ENCODE data around the gene PTPRT.

PTPRT gene

DNA sequence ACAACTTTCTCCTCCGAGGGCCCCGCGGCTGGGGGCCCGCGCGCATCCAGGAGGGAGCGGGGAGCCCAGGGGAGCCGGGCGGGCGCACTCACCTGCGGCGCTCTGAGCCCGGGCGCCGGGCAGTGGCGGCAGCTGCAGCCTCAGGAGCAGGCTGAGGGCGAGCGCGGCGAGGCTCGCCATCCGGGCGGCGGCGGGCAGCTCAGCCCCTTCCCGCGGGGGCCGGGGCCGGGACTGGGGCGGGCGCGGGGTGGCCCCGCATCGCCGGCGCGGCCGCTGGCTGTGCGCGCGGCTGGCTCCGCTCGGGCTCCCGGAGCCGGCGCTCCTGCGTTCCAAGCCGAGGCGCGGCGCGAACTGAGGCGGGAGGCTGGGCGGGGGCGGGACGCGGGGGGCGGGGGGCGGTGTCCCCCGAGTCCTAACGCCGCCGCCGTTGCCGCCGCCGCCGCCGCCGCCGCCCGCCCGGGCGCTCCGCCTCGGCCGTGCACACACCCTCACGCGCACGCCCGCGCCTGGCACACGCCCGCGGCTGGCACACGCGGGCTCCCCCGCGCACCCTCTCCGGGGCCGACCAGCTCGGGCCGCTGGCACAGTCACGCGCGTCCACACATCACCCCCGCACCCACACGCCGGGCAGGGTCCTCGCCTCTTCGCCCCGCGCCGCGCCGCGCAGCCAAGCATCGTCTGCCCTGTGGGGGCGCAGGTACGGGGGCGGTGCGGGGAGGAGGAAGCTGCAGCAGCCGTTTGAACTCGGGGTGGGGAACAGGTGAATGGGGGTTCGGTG lies at the start of gene PTPRT:
Gene PTPRT (minus strand): TSS at position 353 of the 778 bp plus-strand sequence. CDS start 173 bp downstream, at position 180.
- no peak for FAIRE-seq

DNA sequence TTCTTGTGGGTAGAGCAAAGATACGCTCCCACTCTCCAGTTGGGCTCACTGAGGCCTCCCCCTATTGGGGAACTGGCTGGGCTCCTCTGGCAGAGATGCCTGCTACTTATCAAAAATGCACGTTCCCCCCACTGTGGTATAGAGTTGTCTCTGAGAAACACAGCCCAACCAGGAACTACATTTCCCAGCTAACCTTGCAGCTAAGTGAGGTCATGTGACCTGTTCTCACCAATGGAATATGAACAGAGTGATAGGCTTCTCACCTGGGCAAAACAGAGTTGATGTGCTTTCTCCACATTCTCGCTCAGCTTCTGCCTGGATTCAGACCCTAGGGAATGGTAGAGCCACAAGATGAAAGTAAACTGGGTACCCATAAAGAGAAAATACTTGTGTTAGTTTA lies 49.1 kb upstream of the PTPRT start:
- no peak for FAIRE-seq

DNA sequence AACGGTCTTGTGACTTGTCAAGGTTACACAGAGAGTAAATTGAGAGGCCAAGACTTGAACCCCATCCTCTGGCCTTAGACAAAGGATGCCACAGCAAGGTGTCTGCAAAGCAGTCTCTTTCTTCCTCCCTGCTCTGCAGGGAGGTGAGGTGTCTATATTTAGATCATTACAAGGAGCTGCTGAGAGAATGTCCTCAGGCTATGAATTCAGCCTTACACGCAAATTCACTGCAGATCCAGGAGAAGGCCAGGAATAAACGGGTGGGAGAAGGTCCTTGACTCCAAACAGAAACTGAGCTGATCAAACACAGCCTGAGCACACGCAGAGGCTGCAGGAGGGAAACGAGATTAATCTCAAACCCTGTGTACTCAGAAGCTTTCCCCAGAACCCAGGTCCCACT lies 48.6 kb upstream of the PTPRT start:
- FAIRE-seq, result no peak

DNA sequence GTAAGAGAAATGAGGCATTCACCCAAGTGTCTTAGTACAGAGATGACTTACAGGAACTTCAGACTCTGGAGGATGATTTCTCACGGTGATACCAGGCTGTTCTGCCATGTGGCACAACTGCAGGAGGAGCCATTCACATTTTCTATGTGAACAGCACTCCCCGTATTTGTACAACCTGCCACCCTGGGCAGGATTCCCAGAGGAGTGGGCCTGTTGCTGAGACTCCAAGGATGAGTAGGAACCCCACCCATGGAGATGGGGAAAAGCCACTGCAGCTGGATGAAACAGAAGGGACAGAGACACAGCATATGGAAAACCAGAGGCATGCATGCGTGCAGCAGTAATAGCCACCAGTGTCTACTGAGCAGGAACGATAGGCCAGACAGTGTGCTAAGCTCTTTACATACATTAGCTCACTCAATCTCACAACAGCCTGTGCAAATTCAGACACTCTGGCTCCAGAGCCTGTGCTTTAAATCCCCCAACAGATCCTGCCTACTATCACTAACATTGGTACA lies 48.0 kb upstream of the PTPRT start:
- no peak for FAIRE-seq

DNA sequence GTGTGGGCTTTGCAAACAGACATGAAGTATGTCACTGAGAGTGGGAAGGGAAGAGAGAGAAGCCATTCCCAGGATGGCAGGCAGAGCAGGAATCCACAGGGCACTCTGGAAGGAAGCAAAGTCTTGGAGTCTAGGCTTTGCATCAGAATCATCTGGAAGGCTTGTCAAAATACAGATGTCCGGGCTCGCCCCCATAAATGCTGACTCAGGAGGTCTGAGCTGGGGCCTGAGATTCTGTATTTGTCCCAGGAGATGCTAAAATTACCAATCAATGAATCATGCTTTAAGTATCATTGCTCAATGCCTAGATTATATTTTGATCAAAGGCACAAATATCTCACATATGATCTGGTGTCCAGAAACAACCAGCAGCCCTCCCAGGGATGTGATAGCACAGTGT lies 46.3 kb upstream of the PTPRT start:
- no peak for FAIRE-seq

DNA sequence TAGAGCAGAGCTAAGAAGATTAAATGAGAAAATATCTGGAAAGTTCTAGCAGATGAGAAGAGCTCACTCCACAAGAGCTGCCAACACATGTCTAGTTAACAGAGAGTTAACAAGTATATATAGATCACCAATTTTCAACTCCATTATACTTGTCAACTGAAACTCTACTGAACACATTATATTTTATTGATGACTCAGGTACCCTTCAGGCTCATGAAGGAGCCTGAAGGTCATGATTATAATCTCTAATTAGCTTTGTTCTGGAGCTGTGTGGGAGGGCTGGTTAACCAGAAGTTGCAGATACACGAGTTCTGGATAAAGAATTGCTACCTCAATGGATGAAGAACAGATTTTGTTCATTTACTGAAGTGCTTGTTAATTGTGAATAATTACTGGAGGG lies 42.1 kb upstream of the PTPRT start:
- FAIRE-seq, result no peak

DNA sequence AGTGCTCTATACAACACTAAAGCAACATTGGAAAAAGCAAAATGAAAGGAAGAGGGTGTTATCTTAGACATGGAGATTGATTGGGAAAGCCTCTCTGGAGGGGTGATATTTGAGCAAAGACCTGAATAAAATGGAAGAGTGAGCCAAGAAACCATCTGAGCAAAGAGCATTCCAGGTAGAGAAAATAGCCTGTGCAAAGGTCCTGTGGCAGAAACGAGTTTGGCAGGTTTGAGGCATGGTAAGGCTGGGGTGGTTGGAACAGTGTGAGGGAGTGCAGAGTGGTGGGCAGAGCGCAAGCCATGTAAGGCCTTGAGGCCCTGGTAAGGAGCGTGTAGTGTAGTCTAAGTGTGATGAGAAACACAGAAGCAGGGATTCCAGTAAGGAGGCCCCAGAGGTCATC lies 40.0 kb upstream of the PTPRT start:
- FAIRE-seq, result no peak

DNA sequence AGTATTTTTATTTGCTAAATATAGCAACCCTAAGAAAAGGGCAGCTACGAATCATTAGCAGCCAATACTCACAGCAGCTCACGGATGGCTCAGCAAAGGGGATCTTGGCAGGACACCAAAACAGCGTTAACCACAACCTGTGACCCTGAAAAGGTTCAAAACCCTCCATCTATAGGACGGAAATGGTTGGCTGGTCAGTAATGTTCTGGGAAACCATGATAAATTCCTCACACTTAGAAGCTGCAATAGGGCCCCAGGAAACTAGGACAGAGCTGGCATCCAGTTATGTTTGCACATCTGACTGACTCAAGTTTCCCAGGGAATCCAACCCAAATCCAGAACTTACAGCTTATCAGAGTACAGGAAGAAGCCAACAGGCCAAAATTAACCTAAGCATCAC lies 30.9 kb upstream of the PTPRT start:
- no peak for FAIRE-seq

DNA sequence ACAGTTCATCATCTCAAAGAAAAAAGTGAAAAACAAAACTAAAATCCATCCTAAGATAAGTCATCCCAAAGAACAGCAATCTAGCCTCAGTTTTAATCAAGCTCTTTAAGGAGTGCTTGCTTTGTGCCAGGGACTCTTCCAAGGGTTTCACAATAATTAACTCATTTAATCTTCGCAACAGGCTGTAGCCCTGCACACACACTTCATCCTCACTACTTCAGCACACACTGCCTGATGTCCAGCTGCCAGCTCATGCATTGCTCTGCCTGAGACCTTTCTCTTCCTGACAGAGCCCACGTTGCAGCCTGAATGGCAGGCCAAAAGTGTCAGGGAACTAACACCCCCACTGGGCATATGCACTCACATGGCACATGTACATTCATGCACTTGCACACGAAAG lies 21.2 kb upstream of the PTPRT start:
- FAIRE-seq, result no peak

DNA sequence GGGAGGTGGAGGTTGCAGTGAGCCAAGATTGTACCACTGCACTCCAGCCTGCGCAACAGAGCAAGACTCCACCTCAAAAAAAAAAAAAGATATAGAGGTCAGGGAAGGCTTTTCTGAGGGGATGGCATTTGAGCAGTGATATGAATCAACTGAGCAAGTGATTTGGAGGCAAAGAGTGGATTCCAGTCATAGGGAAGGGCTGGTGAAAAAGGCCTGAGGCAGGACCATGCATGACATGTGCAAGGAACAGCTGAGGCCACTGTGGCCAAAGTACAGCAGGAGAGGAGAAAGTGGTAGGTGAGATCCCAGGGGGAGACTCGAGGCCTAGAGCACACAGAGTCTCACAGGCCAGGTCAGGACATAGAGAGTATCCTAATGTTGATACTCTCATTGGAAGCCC lies 20.1 kb upstream of the PTPRT start:
- no peak for FAIRE-seq

DNA sequence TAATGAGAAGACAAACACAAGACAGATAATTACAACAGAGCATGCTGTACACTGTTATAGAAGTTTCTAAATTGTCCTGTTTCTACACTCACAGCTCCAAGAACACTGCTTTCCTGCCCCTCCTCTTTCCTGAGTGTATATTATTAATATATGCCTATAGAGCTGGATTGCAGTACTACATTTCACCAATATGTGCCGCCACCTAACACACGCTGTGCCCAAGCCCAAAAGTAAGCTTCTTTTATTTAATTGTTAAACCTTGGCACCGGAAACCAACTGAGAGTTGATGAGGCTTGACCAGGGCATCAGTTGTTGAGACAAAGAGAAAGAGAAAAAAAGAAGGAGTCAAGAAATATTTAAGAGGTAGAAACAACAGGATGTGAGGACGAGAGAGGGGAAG lies 16.0 kb upstream of the PTPRT start:
- FAIRE-seq, result no peak

DNA sequence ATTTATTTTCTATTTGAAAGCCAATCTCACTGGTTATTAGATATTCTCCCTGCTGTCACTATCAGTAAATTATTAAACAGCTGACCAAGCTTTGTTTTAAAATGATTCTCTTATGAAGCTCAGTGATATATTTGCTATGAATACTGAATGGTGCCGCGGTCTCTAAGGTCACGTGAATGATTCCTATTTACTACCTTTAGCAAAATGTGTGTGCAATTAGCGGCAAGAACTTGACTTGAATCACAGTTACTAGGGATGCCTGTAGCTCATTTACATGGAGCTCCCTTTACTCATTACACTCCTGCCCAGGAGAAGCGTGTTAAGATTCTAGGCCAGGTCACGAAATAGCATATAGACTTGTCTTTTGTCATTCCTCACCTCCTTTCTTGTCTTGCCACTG lies 12.4 kb upstream of the PTPRT start:
- no peak for FAIRE-seq

DNA sequence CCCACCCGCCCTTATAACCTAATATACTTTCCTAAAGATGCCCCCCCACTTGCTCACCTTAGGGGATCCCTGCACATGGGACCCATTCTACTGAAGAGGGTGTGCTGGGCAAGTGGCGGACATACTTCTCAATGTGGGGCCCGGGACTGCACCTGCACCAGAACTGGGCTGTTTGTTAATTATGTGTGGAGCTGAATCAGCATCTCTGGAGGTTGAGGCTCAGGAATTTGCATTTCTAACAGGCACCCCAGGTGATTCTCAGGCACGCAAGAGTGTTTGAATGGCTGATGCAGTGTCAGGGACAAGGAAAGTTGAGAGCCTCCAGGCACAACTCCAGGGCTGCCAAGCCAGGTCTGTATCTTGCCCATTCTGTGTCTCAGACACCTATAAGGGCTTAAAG lies 8.9 kb upstream of the PTPRT start:
- FAIRE-seq, result no peak

DNA sequence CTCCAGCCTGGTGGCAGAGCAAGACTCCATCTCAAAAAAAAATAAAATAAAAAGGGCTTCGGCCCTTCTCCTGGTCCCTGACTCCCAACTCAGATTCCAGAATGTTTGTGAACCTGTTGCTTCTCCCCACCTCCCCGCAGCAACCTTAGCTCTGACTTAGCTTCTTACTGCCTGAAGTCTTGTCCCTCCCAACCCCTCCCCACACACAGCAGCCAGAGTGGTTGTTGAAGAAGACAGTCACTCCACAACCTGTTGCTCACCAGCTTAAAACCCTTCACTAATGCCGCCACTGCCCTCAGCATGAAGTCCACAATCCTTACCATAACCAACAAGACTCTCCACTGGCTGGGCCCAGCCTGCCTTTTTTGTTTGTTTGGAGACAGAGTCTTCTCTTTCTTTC lies 6.5 kb upstream of the PTPRT start:
- FAIRE-seq, result no peak

DNA sequence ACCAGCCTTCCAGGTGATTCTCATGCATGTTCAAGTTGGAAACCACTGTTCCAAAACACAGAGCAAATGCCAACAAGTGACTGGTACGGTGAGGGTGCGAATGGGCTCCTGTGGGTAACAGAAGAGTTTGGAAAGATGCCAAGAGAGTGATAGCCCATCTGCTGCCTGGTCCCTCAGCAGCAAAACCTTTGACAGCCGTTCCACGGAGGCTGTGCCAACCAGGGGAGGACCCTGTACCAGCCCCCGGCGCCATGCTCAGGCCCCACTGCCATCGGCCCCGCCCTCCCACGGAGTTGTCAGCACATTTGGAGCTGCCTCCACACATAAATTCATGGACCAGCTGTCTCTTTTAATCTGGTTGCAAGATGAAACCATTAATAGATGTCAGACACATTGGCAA lies 4.4 kb upstream of the PTPRT start:
- no peak for FAIRE-seq

DNA sequence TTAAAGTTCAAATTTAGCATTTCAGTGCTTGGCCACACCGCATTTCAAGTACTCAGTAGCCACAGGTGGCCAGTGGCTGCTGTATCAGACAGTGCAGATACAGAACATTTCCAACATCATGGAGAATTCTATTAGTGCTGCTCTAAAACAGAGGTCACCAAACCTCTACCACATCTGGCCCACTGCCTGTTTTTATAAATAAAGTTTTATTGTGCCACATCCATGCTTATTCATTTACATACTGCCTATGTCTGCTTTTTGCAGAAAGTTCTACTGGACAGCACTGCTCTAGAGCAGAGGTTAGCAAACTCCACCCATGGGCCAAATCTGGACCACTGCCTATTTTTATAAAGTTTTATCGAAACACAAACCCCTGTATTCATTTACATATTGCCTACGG lies 3.7 kb upstream of the PTPRT start:
- FAIRE-seq, result no peak

DNA sequence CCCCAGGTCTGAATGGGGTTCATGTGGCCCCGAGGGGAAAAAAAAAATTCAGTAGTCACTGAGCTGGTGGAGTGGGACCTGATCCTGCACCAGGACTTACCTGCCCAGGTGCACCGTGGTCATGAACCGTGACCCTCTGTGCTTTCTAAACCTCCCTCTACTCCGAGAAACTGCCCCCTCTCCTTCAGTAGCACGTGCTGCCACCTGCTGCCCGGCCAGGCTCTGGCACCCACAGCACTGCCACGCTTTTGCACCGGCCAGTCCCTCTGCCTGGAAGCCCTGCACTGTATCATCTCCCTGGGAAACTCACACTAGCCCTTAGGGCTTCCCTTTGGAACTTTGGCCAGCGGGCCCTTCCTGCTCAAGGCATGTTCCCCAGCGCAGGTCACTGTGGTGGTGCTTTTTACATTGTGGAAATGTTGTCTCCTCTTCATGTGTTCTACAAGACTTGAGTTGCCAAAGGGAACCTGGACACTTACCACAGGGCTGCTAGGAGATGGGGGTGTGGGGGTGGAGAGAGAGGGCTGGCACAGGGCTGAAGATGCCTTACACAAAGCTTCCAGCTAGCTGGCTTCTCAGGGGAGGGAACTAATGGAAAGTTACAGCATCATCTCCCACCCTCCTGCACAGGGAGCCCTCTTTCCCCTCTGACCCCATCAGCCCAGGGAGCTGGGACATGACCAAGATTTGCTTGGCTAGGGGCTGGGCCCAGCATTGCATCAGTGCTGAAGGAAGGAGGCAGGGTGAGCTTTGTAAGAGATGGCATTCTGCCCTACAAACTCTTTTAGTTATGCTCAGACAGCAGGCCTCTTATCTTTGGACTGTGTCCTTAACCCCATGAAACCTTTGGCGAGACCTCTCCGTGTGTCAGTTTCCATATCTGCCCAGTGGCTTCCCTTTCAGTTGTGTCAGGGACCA lies 2.5 kb upstream of the PTPRT start:
- FAIRE-seq, result no peak

DNA sequence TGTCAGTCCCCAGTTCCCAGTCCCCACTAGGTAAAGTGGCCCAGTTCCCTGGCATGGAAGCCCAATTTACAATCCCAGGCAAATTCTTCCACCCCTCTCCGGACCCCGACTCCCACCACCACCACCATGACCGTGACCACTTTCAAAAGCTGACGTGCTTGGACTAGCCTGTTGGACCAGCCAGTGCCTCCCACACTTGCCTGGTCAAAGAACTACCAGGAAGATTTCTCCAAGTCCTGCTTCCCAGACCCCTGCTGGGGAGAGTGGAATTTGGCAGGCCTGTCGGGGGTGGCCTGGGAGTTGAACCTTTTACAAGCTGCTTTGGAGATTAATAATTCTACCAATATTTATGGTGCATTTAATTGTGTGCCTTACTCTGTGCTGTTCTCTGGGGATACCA lies 1.4 kb upstream of the PTPRT start:
- FAIRE-seq, result no peak

DNA sequence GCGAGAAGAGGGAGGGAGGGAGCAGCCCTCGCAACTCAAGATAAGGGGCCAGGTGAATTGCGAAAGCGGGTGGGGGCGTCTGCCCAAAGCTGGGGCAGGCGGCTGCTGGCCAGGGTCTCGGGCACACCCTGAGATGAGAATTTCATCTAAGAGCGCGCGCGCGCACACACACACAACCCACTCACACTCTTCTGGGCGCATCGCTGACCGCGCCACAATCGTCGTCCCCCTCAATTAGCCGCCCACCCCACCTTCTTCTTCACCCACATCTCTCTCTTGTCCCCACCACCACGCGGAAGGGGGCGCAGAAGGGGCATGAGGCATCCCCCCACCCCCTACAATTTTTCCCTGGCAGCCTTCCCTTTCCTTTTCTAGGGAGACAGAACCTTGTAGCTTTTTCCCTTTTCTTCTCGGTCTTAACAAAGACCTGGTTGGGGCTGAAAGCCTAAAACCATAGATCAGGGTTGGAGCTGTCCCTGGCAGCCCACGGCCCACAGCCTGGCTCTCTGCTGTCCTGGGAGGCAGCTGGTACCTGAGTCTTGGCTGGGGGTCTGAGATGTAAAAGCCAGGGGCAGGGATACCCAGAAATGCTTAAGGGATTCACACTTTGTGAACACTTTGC lies 737 bp upstream of the PTPRT start:
- FAIRE-seq, result no peak

DNA sequence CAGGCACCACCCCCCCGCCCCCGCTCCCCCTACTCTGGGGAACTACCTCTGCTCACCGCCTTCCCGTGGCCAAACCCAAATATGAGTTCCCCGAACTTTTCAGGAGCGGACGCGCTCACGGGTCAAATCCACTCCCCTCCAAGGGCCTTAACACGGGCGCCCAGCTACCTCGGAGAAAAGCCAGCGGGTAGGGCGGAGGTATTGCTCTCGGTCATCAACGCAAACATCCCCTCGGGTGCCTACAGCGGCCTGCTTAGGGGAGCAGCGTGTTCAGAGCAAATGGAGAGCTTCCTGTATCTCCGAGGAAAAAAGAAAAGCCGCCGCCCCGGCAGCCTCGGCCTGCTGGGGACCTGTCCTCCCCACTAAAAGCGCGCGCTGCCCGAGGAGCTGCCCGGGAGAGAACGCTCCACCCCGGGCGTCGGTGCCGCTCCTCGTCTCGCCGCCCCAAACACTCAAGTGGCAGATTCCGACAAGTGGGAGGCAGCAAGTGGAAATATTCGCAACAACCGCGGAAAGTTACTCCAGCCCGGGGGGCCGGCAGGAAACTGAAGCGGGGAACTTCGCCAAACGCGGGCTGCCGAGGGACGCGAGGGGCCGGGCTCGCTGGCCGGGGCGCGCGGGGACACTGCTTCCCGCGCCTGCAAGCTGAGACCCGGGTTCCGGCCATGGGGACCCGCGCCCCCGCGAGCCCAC lies 699 bp downstream of the PTPRT start:
- no peak for FAIRE-seq

DNA sequence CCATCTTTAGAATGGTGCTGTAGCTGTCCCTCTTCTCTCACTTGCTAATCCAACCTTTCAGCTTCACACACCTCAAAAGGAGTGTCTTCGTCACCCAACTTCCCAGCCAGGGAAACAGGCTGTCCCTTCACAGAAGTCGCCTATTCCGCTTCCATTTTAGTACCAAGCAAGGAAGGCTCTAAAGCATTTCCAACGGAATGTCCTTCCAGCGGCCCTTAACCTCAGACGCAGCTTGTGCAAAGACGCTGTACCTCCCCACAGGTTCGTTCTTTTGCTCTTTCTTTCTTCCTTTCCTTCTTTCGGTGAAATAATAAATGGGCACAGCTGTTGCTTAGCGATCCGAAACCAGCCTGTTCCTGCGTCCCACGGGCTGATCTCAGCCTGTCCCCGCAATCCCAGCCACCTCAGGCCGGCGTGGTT lies 1.5 kb downstream of the PTPRT start:
- no peak for FAIRE-seq

DNA sequence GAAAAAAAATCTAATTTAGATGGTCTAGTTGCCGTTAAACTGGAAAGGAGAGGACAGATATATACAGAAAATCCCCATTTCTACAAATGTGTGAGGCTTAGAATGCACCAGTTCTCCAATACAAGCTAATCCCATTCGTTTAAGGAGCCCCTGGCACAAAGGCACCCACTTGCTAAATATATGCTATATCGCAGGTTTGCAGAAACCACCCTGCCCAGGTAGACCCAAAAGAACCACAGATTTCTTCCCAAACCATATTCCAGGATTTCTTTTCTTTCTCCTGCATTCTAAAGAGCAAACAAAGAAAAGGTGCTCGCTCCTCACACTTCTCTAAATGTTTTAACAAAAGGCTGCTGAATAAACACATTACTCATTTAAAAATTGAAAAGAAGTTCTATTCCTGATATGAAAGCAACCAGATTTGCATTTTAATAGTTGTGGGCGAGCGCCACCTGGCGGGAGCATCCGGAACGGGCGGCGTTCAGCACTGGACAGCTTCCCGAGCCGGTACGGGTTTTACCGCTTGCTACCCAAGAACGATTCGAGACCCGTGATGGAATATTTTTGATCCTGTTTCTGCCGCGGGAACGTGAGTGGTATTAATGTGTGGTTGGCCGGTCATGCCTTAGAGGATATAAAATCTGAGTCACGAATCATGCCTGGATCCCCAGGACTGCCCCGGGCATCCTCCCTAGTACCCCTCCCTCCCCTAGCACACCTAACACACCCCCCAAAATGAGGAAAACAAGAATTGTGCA lies 2.1 kb downstream of the PTPRT start:
- peak; percentile 60 for FAIRE-seq

Measured in endometrium (tissue), 2 donors.